GM11168 (cell line): ENCODE results near the gene BAG1.

Experiments
- in situ Hi-C: fragments of 300-500 bp; cut with MboI; formaldehyde crosslinking; loops from one replicate; pipeline ENCODE4 v1.12.0; 2022; ENCODE audit warnings: low sequenced_read_pairs; ENCODE audit not compliant: unreplicated experiment

The BAG1 gene

GRCh38 chr9:33264473-33265177 lies at the start of gene BAG1, which contains the start of gene CHMP5:
BAG1 (minus strand) TSS chr9:33264708.
CHMP5 (plus strand) TSS chr9:33265049; CDS start chr9:33265079, 30 bp downstream.
- in situ Hi-C loops, result no loop called here

- in situ Hi-C loops, result no loop called here
Measured at GRCh38 chr9:33311953-33312352, 47.4 kb upstream of the BAG1 start.

GRCh38 chr9:33310748-33311147 lies 46.2 kb upstream of the BAG1 start:
- in situ Hi-C loops, result no loop called here

- in situ Hi-C loops, result no loop called here
Measured at GRCh38 chr9:33309903-33310302, 45.4 kb upstream of the BAG1 start.

GRCh38 chr9:33307067-33307466 lies 42.6 kb upstream of the BAG1 start:
- in situ Hi-C loops, result no loop called here

- in situ Hi-C loops, result no loop called here
Measured at GRCh38 chr9:33306037-33306436, 41.5 kb upstream of the BAG1 start.

GRCh38 chr9:33304362-33304761 lies 39.9 kb upstream of the BAG1 start:
- in situ Hi-C loops, result no loop called here

- in situ Hi-C loops, result no loop called here
Measured at GRCh38 chr9:33300546-33300945, 36.0 kb upstream of the BAG1 start.

- in situ Hi-C loops, result no loop called here
Measured at GRCh38 chr9:33297432-33297831, 32.9 kb upstream of the BAG1 start.

- in situ Hi-C loops, result no loop called here
Measured at GRCh38 chr9:33295571-33295970, 31.1 kb upstream of the BAG1 start.

GRCh38 chr9:33294670-33295432 lies 30.3 kb upstream of the BAG1 start:
- in situ Hi-C loops, result no loop called here

- in situ Hi-C loops, result no loop called here
Measured at GRCh38 chr9:33293782-33294181, 29.3 kb upstream of the BAG1 start.

- in situ Hi-C loops, result no loop called here
Measured at GRCh38 chr9:33291901-33292300, 27.4 kb upstream of the BAG1 start.

GRCh38 chr9:33291031-33291397 lies 26.5 kb upstream of the BAG1 start:
- in situ Hi-C loops, result no loop called here

GRCh38 chr9:33290247-33291030 lies 25.9 kb upstream of the BAG1 start, which contains the start of gene NFX1:
NFX1 (plus strand) TSS chr9:33290516; CDS start chr9:33290573, 57 bp downstream.
- in situ Hi-C loops, result no loop called here

GRCh38 chr9:33289936-33290246 lies 25.4 kb upstream of the BAG1 start:
- in situ Hi-C loops, result no loop called here

- in situ Hi-C loops, result no loop called here
Measured at GRCh38 chr9:33289496-33289895, 25.0 kb upstream of the BAG1 start.

- in situ Hi-C loops, result no loop called here
Measured at GRCh38 chr9:33288828-33289483, 24.4 kb upstream of the BAG1 start.

- in situ Hi-C loops, result no loop called here
Measured at GRCh38 chr9:33288235-33288634, 23.7 kb upstream of the BAG1 start.

- in situ Hi-C loops, result no loop called here
Measured at GRCh38 chr9:33287087-33287490, 22.6 kb upstream of the BAG1 start.

- in situ Hi-C loops, result no loop called here
Measured at GRCh38 chr9:33285502-33285901, 21.0 kb upstream of the BAG1 start.
